SK-N-SH treated with all-trans-retinoic acid at 6 μM for 48 hours (cell line): ENCODE data around the gene TMPRSS4.

Experiments
- ATAC-seq: fragments of 200-7000 bp; cut with Tn5 transposase; 3 replicates; pipeline ENCODE4 v1.9.1; 2020; ENCODE audit warnings: mild to moderate bottlenecking, moderate library complexity
- ARNTL ChIP-seq: fragments of 450-650 bp; formaldehyde crosslinking; IDR thresholded peaks from 2 replicates; pipeline ENCODE4 v1.5.0; 2020; ENCODE audit warnings: low read depth, mild to moderate bottlenecking, moderate library complexity, borderline replicate concordance
- BACH2 ChIP-seq: fragments of 250-450 bp; sonication (Bioruptor Pico); IDR thresholded peaks from 2 replicates; pipeline ENCODE4 v1.9.0; 2021; ENCODE audit warnings: mild to moderate bottlenecking, borderline replicate concordance
- CSDC2 ChIP-seq: fragments of 250-450 bp; sonication (Bioruptor Pico); IDR thresholded peaks from 2 replicates; pipeline ENCODE4 v1.5.0; 2020; ENCODE audit warnings: mild to moderate bottlenecking, moderate library complexity
- ESRRG ChIP-seq: fragments of 250-450 bp; sonication (Bioruptor Pico); IDR thresholded peaks from 2 replicates; pipeline ENCODE4 v1.6.1; 2021; ENCODE audit warnings: mild to moderate bottlenecking
- GLIS3 ChIP-seq: fragments of 250-450 bp; sonication (Bioruptor Pico); IDR thresholded peaks from 2 replicates; pipeline ENCODE4 v1.5.0; 2020; ENCODE audit warnings: mild to moderate bottlenecking, moderate library complexity
- OSR1 ChIP-seq: fragments of 250-450 bp; sonication (Bioruptor Pico); IDR thresholded peaks from 2 replicates; pipeline ENCODE4 v1.8.0; 2022; ENCODE audit warnings: moderate library complexity, mild to moderate bottlenecking, inconsistent platforms
- PPARA ChIP-seq: fragments of 250-450 bp; sonication (Bioruptor Pico); IDR thresholded peaks from 2 replicates; pipeline ENCODE4 v1.5.0; 2020; ENCODE audit warnings: mild to moderate bottlenecking, borderline replicate concordance
- RARB ChIP-seq: fragments of 250-450 bp; sonication (Bioruptor Pico); IDR thresholded peaks from 2 replicates; pipeline ENCODE4 v1.8.0; 2021; ENCODE audit warnings: mild to moderate bottlenecking, moderate library complexity
- SNAI2 ChIP-seq: fragments of 250-450 bp; sonication (Bioruptor Pico); IDR thresholded peaks from 2 replicates; pipeline ENCODE4 v1.5.0; 2020; ENCODE audit warnings: mild to moderate bottlenecking, moderate library complexity
- TCF4 ChIP-seq: fragments of 250-450 bp; sonication (Bioruptor Pico); IDR thresholded peaks from 2 replicates; pipeline ENCODE4 v1.8.0; 2021; ENCODE audit warnings: mild to moderate bottlenecking, moderate library complexity, borderline replicate concordance
- TOX ChIP-seq: fragments of 250-450 bp; sonication (Bioruptor Pico); IDR thresholded peaks from 2 replicates; pipeline ENCODE4 v1.8.0; 2021; ENCODE audit warnings: mild to moderate bottlenecking, moderate library complexity, borderline replicate concordance
- ZC3H10 ChIP-seq: fragments of 250-450 bp; sonication (Bioruptor Pico); IDR thresholded peaks from 2 replicates; pipeline ENCODE4 v1.5.1; 2021; ENCODE audit warnings: mild to moderate bottlenecking, moderate library complexity
- ZFP3 ChIP-seq: fragments of 250-450 bp; sonication (Bioruptor Pico); IDR thresholded peaks from 2 replicates; pipeline ENCODE4 v1.5.0; 2020; ENCODE audit warnings: mild to moderate bottlenecking, moderate library complexity
- ZFP30 ChIP-seq: fragments of 450-650 bp; formaldehyde crosslinking; IDR thresholded peaks from 2 replicates; pipeline ENCODE4 v1.5.0; 2022; ENCODE audit warnings: mild to moderate bottlenecking, moderate library complexity
- ZNF565 ChIP-seq: fragments of 450-650 bp; formaldehyde crosslinking; conservative IDR thresholded peaks from 2 replicates; pipeline ENCODE4 v1.5.0; 2020; ENCODE audit warnings: low read depth, mild to moderate bottlenecking, moderate library complexity
- ZNF70 ChIP-seq: fragments of 450-650 bp; formaldehyde crosslinking; IDR thresholded peaks from 2 replicates; pipeline ENCODE4 v1.5.0; 2020; ENCODE audit warnings: mild to moderate bottlenecking, moderate library complexity
- ZNF8 ChIP-seq: fragments of 450-650 bp; formaldehyde crosslinking; IDR thresholded peaks from 2 replicates; pipeline ENCODE4 v1.5.0; 2020; ENCODE audit warnings: mild to moderate bottlenecking, moderate library complexity
- TF ChIP-seq, protein P1 (sequence below): fragments of 250-450 bp; sonication (Bioruptor Pico); IDR thresholded peaks from 2 replicates; pipeline ENCODE4 v1.8.0; 2020; ENCODE audit warnings: mild to moderate bottlenecking, moderate library complexity, borderline replicate concordance
- TF ChIP-seq, protein P2 (sequence below): fragments of 250-450 bp; sonication (Bioruptor Pico); IDR thresholded peaks from 2 replicates; pipeline ENCODE4 v1.5.1; 2021; ENCODE audit warnings: mild to moderate bottlenecking, moderate library complexity
- TF ChIP-seq, protein P3 (sequence below): fragments of 250-450 bp; sonication (Bioruptor Pico); IDR thresholded peaks from 2 replicates; pipeline ENCODE4 v1.5.1; 2020; ENCODE audit warnings: low read depth, mild to moderate bottlenecking, moderate library complexity
- TF ChIP-seq, protein P4 (sequence below): fragments of 250-450 bp; sonication (Bioruptor Pico); IDR thresholded peaks from 2 replicates; pipeline ENCODE4 v1.5.0; 2020; ENCODE audit warnings: mild to moderate bottlenecking, moderate library complexity

Gene TMPRSS4

DNA sequence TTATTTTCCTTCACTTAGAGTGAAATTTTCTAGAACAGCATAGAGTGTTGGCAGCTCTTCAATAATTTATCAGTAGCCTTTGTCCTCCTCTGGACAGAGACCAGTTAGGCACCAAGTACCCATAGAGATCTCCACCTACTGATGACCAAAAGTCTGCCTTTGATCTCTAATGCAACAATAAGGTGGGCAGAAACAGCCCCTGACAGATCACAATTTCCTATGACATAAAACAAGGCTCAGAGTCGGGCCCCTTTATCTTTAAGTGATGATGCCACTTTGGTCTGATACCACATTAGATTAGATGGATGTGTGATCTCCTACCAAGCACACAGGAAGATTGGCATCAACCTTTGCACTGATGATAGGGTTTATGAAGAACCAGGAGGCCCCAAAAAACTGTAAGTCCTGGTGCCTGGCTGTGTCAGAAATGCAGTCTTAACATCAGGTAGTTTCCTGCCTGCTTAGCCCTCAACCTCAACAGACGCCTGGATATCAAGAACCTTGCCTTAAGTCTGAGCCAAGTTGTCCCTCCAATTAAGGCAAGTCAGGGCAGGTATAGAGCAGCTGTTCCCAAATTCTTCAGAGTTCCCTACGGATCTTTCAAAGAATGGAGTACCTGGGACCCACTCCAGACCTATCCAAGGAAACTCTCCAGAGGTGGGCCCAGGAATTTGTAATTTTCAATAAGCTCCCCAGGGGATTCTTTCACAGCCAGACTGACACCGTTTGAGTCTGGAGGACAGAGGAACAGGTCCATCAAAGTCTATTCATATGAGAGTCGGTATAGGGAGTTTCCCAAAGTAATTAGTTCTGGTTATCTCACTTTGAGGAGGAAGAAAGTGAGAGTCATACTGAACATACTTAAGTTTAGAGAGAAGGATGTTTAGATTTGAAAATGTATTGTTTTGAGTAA, 30.6 kb upstream of the TMPRSS4 start:
- no peak for TF ChIP-seq PPARA
- no peak for TF ChIP-seq OSR1 (CRISPR knock-in tag)
- no peak for TF ChIP-seq ZFP3 (CRISPR knock-in tag)
- TF ChIP-seq, protein P1, sequence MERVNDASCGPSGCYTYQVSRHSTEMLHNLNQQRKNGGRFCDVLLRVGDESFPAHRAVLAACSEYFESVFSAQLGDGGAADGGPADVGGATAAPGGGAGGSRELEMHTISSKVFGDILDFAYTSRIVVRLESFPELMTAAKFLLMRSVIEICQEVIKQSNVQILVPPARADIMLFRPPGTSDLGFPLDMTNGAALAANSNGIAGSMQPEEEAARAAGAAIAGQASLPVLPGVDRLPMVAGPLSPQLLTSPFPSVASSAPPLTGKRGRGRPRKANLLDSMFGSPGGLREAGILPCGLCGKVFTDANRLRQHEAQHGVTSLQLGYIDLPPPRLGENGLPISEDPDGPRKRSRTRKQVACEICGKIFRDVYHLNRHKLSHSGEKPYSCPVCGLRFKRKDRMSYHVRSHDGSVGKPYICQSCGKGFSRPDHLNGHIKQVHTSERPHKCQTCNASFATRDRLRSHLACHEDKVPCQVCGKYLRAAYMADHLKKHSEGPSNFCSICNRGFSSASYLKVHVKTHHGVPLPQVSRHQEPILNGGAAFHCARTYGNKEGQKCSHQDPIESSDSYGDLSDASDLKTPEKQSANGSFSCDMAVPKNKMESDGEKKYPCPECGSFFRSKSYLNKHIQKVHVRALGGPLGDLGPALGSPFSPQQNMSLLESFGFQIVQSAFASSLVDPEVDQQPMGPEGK (CRISPR knock-in tag) = no peak
- TF ChIP-seq, protein P2, sequence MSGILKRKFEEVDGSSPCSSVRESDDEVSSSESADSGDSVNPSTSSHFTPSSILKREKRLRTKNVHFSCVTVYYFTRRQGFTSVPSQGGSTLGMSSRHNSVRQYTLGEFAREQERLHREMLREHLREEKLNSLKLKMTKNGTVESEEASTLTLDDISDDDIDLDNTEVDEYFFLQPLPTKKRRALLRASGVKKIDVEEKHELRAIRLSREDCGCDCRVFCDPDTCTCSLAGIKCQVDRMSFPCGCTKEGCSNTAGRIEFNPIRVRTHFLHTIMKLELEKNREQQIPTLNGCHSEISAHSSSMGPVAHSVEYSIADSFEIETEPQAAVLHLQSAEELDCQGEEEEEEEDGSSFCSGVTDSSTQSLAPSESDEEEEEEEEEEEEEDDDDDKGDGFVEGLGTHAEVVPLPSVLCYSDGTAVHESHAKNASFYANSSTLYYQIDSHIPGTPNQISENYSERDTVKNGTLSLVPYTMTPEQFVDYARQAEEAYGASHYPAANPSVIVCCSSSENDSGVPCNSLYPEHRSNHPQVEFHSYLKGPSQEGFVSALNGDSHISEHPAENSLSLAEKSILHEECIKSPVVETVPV = no peak
- no peak for TF ChIP-seq RARB (CRISPR knock-in tag)
- no peak for TF ChIP-seq GLIS3
- no peak for TF ChIP-seq ESRRG
- TF ChIP-seq ARNTL (CRISPR knock-in tag) = no peak
- TF ChIP-seq, protein P3, sequence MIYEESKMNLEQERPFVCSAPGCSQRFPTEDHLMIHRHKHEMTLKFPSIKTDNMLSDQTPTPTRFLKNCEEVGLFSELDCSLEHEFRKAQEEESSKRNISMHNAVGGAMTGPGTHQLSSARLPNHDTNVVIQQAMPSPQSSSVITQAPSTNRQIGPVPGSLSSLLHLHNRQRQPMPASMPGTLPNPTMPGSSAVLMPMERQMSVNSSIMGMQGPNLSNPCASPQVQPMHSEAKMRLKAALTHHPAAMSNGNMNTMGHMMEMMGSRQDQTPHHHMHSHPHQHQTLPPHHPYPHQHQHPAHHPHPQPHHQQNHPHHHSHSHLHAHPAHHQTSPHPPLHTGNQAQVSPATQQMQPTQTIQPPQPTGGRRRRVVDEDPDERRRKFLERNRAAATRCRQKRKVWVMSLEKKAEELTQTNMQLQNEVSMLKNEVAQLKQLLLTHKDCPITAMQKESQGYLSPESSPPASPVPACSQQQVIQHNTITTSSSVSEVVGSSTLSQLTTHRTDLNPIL (CRISPR knock-in tag) = no peak
- no peak for TF ChIP-seq CSDC2 (CRISPR knock-in tag)
- no peak for TF ChIP-seq ZNF70 (CRISPR knock-in tag)
- TF ChIP-seq TCF4 (CRISPR knock-in tag) = no peak
- TF ChIP-seq SNAI2 (CRISPR knock-in tag) = no peak
- no peak for TF ChIP-seq ZC3H10
- TF ChIP-seq ZNF565 (CRISPR knock-in tag) = no peak
- TF ChIP-seq, protein P4, sequence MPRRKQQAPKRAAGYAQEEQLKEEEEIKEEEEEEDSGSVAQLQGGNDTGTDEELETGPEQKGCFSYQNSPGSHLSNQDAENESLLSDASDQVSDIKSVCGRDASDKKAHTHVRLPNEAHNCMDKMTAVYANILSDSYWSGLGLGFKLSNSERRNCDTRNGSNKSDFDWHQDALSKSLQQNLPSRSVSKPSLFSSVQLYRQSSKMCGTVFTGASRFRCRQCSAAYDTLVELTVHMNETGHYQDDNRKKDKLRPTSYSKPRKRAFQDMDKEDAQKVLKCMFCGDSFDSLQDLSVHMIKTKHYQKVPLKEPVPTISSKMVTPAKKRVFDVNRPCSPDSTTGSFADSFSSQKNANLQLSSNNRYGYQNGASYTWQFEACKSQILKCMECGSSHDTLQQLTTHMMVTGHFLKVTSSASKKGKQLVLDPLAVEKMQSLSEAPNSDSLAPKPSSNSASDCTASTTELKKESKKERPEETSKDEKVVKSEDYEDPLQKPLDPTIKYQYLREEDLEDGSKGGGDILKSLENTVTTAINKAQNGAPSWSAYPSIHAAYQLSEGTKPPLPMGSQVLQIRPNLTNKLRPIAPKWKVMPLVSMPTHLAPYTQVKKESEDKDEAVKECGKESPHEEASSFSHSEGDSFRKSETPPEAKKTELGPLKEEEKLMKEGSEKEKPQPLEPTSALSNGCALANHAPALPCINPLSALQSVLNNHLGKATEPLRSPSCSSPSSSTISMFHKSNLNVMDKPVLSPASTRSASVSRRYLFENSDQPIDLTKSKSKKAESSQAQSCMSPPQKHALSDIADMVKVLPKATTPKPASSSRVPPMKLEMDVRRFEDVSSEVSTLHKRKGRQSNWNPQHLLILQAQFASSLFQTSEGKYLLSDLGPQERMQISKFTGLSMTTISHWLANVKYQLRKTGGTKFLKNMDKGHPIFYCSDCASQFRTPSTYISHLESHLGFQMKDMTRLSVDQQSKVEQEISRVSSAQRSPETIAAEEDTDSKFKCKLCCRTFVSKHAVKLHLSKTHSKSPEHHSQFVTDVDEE (CRISPR knock-in tag) = no peak
- TF ChIP-seq ZFP30 (CRISPR knock-in tag) = no peak
- no peak for TF ChIP-seq BACH2 (CRISPR knock-in tag)
- no peak for TF ChIP-seq TOX
- no peak for ATAC-seq

DNA sequence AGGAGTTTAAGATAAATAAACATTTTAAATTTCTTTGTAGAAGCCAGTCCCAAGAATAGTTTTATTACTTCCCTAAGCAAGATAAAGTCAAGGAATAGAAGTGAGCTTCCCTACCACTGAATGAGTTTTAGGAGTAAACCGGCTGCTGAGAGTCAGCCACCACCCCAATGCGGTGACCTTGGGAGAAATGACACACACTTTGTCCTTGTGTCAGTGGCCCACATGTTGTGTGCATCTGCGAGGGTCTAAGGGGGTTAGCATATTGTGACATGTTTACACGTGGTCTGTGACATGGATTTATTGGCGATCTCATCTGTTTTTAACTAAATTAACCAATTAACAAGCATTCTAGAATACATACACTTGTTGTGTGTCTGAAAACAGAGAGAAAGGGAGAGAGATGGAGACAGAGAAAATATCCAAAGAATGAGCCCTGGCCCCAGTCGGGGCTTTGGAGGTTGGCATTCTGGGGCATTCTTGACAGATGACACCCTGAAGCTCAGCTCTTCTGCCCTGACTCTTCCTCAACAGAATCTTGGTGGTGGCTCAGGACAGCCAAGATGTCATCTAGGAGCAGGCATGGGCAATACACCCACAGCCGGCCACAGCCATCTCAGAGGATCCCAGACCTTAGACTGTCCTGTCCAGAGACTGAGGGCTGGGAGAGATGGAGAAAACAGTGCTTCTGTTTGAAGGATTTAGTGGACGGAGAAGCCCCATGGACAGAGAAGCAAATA, 29.7 kb upstream of the TMPRSS4 start:
- ATAC-seq = no peak
- no peak for TF ChIP-seq ZC3H10
- TF ChIP-seq, protein P3 (CRISPR knock-in tag) = no peak
- no peak for TF ChIP-seq TCF4 (CRISPR knock-in tag)

DNA sequence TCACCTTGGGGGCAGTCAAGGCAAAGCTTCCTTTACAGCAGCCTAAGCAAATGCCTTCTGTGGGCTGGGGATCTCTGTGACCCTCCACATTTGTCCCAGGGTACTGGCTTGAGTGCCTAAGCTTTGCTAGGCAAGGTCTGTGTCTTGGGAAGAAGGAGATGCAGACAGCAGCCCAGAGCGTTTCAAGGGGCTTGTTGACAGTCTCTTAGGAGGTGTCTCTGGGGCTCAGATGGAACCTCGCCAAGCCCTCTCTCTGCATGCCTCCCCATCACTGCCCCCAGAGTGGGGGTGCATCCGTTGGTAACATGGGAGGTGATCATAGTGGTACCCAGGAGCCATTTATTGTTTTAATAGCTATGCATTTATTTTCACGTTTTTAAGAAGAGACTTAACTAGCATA, 29.1 kb upstream of the TMPRSS4 start:
- ATAC-seq = no peak
- TF ChIP-seq CSDC2 (CRISPR knock-in tag) (no peak), ESRRG (no peak), ZNF8 (CRISPR knock-in tag) (no peak), SNAI2 (CRISPR knock-in tag) (no peak), GLIS3 (no peak), TCF4 (CRISPR knock-in tag) (no peak), ZNF565 (CRISPR knock-in tag) (no peak), ARNTL (CRISPR knock-in tag) (no peak), OSR1 (CRISPR knock-in tag) (no peak), RARB (CRISPR knock-in tag) (no peak), ZC3H10 (no peak), ZFP30 (CRISPR knock-in tag) (no peak)
- TF ChIP-seq, protein P1 (CRISPR knock-in tag) = no peak
- TF ChIP-seq, protein P2 = no peak
